HG03460 (cell line): ENCODE results near the gene TMEM183A.
A peak's percentile ranks its signal among the peaks of the same experiment; 100 is the strongest.

Experiments
- ATAC-seq: cut with Tn5 transposase; IDR thresholded peaks from one replicate; pipeline ENCODE4 v1.9.1; 2021; ENCODE audit not compliant: unreplicated experiment

Gene TMEM183A

GRCh38 chr1:203028067-203028783 is 21.1 kb downstream of the TMEM183A start:
- ATAC-seq, result no peak

GRCh38 chr1:203028784-203029553 is 21.8 kb downstream of the TMEM183A start:
- ATAC-seq, result no peak

- ATAC-seq, result no peak
These were observed 24.3 kb downstream of the TMEM183A start for GRCh38 chr1:203031467-203031866.

DNA sequence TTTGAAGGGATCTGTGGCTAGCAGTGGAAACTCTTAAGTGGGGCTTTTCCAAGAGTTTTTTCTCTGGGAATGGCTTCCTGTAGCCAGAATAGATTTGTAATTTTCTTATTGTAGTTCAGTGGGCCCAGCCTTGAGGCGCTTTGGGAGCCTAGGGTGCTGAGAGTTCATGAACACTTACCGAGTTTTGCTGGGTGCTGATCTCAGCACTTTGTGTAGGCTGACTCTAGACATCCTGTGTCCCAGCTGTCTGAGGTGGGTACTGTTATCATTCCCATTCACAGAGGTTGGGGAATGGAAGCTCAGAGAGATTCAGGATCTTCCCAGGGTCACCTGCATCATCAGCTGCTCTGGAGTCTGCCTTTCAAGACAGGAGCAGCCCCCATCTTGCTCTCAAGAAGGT is 26.1 kb downstream of the TMEM183A start:
- ATAC-seq, result no peak

DNA sequence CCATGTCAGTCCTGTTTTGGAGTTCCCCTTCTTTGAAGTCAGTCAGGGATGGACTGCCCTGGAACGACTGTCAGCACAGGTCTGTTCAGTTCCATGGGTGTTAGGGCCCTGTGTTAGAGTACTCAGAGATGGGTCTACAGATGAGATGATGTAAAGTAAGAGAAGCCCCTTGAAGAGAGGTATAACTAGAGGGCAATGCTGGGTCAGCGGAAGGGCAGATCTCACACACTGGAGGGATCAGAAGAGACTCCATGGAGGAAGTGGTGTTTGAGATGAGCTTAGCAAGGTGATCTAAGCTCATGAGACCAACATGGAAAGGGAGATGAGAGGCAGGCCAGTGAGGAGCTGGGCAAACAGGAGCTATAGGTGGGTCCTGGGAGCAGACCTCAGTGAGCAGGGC is 26.7 kb downstream of the TMEM183A start:
- no peak for ATAC-seq

- ATAC-seq, result no peak
These were observed 27.4 kb downstream of the TMEM183A start for GRCh38 chr1:203034422-203035110.

GRCh38 chr1:203035111-203036000 is 28.2 kb downstream of the TMEM183A start:
- ATAC-seq, result no peak

DNA sequence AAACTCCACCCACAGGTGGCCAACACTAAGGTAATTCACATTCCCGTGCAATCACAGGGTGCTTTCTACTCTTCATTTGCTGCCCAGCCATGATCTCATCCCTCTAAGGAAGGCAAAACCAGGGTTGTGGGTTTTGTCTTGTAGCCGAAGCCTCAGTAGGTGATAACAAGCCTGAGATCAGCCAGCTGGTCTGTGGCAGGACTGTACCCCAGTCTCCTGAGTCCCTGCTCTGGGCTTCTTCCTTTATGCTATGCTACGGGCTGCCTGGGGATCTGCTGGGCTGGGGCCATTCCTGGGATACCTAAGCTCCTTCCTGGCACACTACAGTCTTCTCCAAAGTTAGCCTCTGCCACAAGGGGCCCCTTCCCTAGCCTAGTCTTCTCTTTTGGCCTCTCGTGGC is 29.0 kb downstream of the TMEM183A start:
- ATAC-seq, result no peak

DNA sequence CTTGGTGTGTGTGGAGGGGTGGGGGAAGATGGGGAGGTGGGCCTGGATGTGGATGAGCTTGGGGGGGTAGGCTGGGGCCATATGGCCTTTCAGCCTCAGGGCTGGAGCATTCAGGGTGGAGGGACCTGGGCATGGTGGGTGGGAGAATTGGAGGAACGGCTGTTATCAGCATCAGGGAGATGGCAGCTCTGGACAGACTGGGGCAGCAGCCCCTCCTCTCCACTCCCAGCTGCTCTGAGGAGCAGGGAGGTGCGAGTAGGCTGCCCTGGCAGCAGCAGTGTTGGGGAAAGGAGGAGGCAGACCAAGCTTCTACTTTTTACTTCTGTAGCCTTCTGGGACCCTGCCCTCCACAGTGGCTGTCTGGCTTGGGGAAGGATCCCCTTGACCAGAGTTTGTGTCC is 29.4 kb downstream of the TMEM183A start:
- no peak for ATAC-seq

DNA sequence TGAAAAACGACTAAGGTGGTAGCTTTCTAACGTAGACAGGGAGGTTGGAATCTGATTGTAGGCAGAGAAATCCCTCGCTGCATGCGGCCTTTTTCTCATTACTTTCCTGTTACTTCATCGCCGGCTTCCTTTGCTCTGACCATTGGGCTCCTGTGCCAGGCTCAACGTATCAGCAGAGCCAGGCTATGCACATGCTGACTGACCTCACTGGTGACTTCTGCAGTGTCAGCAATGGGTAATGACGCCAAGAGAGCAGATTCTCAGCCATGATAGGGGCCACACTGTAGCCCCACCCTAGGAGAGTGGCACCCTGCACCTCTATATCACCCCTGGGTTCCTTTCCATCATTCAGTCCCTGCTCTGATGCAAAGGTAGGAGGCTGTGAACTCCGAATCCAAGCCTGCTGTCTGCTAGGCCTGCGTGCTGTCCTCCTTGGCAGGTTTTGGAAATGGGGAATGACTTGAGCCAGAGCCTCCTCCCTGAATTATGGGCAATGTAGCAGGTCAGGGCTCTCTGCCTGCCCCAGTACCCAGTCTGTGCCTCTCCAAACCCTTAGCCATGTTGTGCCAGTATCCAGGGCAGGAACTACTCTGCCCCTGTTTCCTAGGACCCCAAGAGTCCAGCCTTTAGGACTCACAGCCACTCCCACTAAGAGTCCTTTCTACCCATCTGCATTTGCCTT is 30.5 kb downstream of the TMEM183A start:
- ATAC-seq, result no peak

DNA sequence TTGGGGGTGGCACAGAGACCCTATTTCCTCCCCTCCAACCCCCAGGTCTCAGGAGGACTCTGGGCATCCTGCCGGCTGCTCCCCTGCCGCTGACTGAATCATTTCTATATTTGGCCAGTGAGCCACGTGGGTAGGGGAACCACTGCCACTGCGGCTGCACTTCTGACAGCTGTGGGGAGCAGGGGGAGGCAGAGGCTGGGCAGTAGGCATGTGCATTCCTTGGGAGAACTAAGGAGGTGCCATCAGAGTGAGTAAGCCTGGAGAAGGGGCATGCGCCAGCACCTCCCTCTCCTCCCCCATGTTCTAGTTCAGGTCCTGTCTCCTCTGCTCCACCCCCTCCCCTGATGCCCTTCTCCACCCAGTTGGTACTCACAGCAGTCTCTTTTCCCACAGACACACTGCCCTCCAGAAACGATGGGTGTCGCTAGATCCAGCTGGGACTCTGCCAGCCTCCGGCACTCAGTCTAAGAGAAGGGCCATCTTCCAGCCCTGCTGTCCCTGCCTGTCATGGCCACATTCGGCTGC is 31.1 kb downstream of the TMEM183A start:
- peak; percentile 69 for ATAC-seq

GRCh38 chr1:203038891-203039608 is 31.9 kb downstream of the TMEM183A start:
- no peak for ATAC-seq

GRCh38 chr1:203039609-203040512 is 32.7 kb downstream of the TMEM183A start:
- ATAC-seq, result no peak

DNA sequence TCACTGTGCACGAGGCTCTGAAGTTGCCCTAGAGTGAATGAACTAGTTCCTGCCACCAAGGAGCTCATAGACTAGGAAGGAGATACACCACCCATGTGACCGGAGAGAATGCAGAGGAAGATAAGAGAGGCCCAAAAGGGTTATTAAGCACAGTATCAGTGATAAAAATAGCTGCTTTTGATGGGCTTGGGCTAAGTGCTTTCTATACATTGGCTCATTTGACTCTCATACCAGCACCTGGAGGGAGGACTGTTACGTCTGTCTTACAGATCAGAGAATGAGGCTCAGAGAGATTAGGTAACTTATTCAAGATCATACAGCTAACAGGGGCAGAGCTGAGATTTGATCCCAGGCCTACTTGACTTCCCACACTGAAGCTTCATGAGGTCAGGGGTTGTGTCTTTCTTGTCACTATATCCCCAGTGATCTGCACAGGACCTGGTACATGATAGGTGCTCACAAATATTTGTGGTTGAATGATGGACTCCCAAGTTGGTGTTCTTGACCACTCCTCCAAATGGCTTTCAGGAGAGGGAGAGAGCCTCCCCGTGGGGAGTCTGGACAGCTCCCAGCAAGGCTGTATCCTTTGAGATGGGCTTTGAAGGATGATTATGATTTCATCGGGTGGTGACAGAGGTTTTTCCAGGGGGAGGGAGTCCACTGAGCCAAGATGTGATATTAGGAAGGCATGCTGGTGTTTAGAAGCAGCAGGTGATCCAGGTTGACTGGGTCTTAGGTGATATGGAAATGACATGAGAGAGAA is 33.5 kb downstream of the TMEM183A start:
- ATAC-seq, result no peak

GRCh38 chr1:203041351-203041932 is 34.3 kb downstream of the TMEM183A start:
- no peak for ATAC-seq

GRCh38 chr1:203043830-203044545 is 36.8 kb downstream of the TMEM183A start:
- no peak for ATAC-seq
